ENCODE results near the gene SAE1. TPM values are rescaled to one million over a fixed set of nuclear protein-coding genes. Genes with fewer than 3 reads are reported as not detected.

The SAE1 gene
- total and polyA plus RNA-seq, 2 of the 4 experiments (the other 2 are of a cell fraction), result 165 to 184 TPM

DNA sequence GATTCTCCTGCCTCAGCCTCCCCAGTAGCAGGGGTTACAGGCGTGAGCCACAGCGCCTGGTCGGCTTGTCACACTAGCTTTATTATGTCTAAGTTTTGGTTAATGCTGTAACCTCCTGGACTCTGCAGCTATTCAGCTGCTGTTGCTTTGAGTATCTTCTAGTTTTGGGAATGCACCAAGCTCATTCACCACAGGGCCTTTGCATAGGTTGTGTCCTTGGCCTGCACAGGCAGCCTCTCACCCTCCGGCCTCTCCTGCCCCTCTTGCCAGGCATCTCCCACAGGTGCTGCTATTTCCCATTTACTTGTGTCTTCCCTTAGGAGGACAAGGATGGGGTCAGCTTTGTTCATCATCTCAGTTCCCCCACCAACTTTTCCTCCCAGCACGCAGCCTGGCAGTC lies 123.3 kb downstream of the SAE1 start:
- DNase-seq, result no peak
- H3K4me3 ChIP-seq (ENCODE audit: insufficient read depth, low read depth, low read length), result no peak overlapping the region
- peaks cover 21 to 31% of the 10 kb centered on the region in 2 experiments for H3K79me1 ChIP-seq (ENCODE audit: low read depth in 1 of 2, low read length in 2 of 2)
- H2BK20ac ChIP-seq (ENCODE audit: low read depth, low read length), result peak overlapping the region; percentile 83
- peak overlapping the region; percentile 92 for H2BK120ac ChIP-seq (ENCODE audit: low read depth, low read length)
- H2AK9ac ChIP-seq (replicated peaks; ENCODE audit: low read depth, low read length, poor library complexity), result peak overlapping the region; percentile 81
- peak overlapping the region; percentile 73 for H3K4me2 ChIP-seq (ENCODE audit: low read depth, low read length)
- H3K18ac ChIP-seq (ENCODE audit: low read depth, low read length), result peak overlapping the region; percentile 31
- TF ChIP-seq RCOR1 (IDR thresholded peaks at IDR 0.05; ENCODE audit: insufficient replicate concordance, low read length) (no peak), RAD21 (IDR thresholded peaks at IDR 0.05; ENCODE audit: low read length) (no peak), USF2 (IDR thresholded peaks at IDR 0.05; ENCODE audit: low read depth, low read length) (no peak), BHLHE40 (IDR thresholded peaks at IDR 0.05; ENCODE audit: low read depth, low read length) (no peak), FOS (IDR thresholded peaks at IDR 0.05; ENCODE audit: low read depth, low read length) (no peak), CTCF (conservative IDR thresholded peaks at IDR 0.05; ENCODE audit: low read depth, low read length) (no peak), POLR2A (IDR thresholded peaks at IDR 0.05; ENCODE audit: low read depth, low read length) (no peak), SMC3 (IDR thresholded peaks at IDR 0.05; ENCODE audit: low read depth, low read length) (no peak), RFX5 (IDR thresholded peaks at IDR 0.05; ENCODE audit: low read depth, low read length) (no peak), CHD1 (IDR thresholded peaks at IDR 0.05; ENCODE audit: low read depth, low read length) (no peak), NFE2L2 (IDR thresholded peaks at IDR 0.05; ENCODE audit: low read depth, low read length) (no peak), MAFK (IDR thresholded peaks at IDR 0.05; ENCODE audit: low read depth, low read length) (no peak), MXI1 (IDR thresholded peaks at IDR 0.05; ENCODE audit: borderline replicate concordance, low read depth, low read length) (no peak), MAZ (IDR thresholded peaks at IDR 0.05; ENCODE audit: borderline replicate concordance, low read depth, low read length) (no peak)
- TF ChIP-seq, protein P1, sequence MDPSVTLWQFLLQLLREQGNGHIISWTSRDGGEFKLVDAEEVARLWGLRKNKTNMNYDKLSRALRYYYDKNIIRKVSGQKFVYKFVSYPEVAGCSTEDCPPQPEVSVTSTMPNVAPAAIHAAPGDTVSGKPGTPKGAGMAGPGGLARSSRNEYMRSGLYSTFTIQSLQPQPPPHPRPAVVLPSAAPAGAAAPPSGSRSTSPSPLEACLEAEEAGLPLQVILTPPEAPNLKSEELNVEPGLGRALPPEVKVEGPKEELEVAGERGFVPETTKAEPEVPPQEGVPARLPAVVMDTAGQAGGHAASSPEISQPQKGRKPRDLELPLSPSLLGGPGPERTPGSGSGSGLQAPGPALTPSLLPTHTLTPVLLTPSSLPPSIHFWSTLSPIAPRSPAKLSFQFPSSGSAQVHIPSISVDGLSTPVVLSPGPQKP (IDR thresholded peaks at IDR 0.05; ENCODE audit: borderline replicate concordance, low read depth, low read length), result no peak
- peak overlapping the region; percentile 69 for H4K5ac ChIP-seq (ENCODE audit: low read depth, low read length)
- H2BK5ac ChIP-seq (ENCODE audit: low read depth, low read length, poor library complexity, severe bottlenecking), result peak overlapping the region; percentile 96
- H3K23ac ChIP-seq (ENCODE audit: low read depth, low read length), result peak overlapping the region; percentile 49; the same call in 1 of the 2 replicates
- H2AFZ ChIP-seq (replicated peaks; ENCODE audit: low read length, poor library complexity), result peak overlapping the region; percentile 64
- peak overlapping the region; percentile 78 for H3K4ac ChIP-seq (ENCODE audit: low read depth, low read length)
- peak overlapping the region; percentile 87 for H3K27ac ChIP-seq (ENCODE audit: insufficient read depth, low read length)
- peak overlapping the region; percentile 98 for H2AK5ac ChIP-seq (ENCODE audit: low read depth, low read length)
- BruUV-seq (replicated peaks), result no TSS peak
- peak overlapping the region; percentile 87 for H3K14ac ChIP-seq (replicated peaks; ENCODE audit: low read depth, low read length)
- intact Hi-C loops (cut with micrococcal nuclease), result no loop called here
- peaks cover 5% of the 10 kb centered on the region; the same call in 1 of the 2 replicates for H3K36me3 ChIP-seq (ENCODE audit: control insufficient read depth, insufficient read depth, low read length)
- POLR2A ChIA-PET (ENCODE audit: unreplicated experiment), result no interaction called here
- peaks cover 8% of the 10 kb centered on the region; the same call in 1 of the 2 replicates for H4K20me1 ChIP-seq (ENCODE audit: insufficient read depth, low read length)
- peak overlapping the region; percentile 21; the same call in 1 of the 2 replicates for H3K56ac ChIP-seq (ENCODE audit: extremely low read depth, insufficient read depth, low read length)
- peak overlapping the region; percentile 98; the same call in 2 of the 3 replicates for H2BK15ac ChIP-seq (ENCODE audit: low read depth, low read length)
- no CpG with 5 or more reads among the region's 5 CpGs for WGBS, 2 experiments (ENCODE audit: extremely low coverage in 2 of 2, insufficient read length in 1 of 2)
- CTCF ChIA-PET, result interaction anchor here (2.0 kb wide), 1 partner anchor 10 kb away, joined by 11 read pairs; no protein-coding TSS in a partner anchor
- peak overlapping the region; percentile 87 for H4K91ac ChIP-seq (ENCODE audit: insufficient read depth, low read depth, low read length)
- in situ Hi-C loops (cut with MboI; ENCODE audit: low sequenced_read_pairs), result no loop called here
- dilution Hi-C loops (cut with HindIII; ENCODE audit: low sequenced_read_pairs, unreplicated experiment), result no loop called here
- peaks cover 20% of the 10 kb centered on the region for H3K4me1 ChIP-seq (ENCODE audit: control insufficient read depth, insufficient read depth, low read length)
- no peak for ATAC-seq (ENCODE audit: low read depth)
- H3K9ac ChIP-seq (ENCODE audit: low read depth, low read length), result peak overlapping the region; percentile 11; the same call in 1 of the 2 replicates
- H3K9me3 ChIP-seq (ENCODE audit: control insufficient read depth, insufficient read depth, low read length), result no peaks in the 10 kb centered on the region
- H3K27me3 ChIP-seq (ENCODE audit: control insufficient read depth, insufficient read depth, low read length), result no peaks in the 10 kb centered on the region
- peak overlapping the region; percentile 19 to 79; a peak in 3 of 4 replicates for H4K8ac ChIP-seq (ENCODE audit: low read depth in 2 of 2, low read length in 2 of 2)
- peaks cover 19% of the 10 kb centered on the region for H3K9me1 ChIP-seq (ENCODE audit: insufficient read depth, low read length)

All from IMR-90 (cell line).